Gastrocnemius medialis (tissue), 4 donors: ENCODE results near the gene PYGB.

Experiments used
- CTCF ChIP-seq, 5 experiments: fragments of 450-650 bp in 3 of 5; fragments of 200-600 bp in 2 of 5; sonication (generic) in 2 of 5; IDR thresholded peaks in 4 of 5; conservative IDR thresholded peaks in 1 of 5; 1 replicate in 4 of 5; 2 replicates in 1 of 5; pipeline ENCODE4 v1.5.1; 2016 to 2019; ENCODE audit warnings: antibody characterized with exemption in 5 of 5, mild to moderate bottlenecking in 3 of 5, moderate library complexity in 3 of 5
- POLR2A ChIP-seq, 2 donors: fragments of 450-650 bp; IDR thresholded peaks; one replicate each; pipeline ENCODE4 v1.6.1; 2017; ENCODE audit warnings: antibody characterized with exemption in 2 of 2, mild to moderate bottlenecking in 2 of 2, moderate library complexity in 2 of 2

GRCh38 chr20:25338112-25339023 lies 90.5 kb downstream of the PYGB start:
- no peak for TF ChIP-seq CTCF (IDR thresholded peaks at IDR 0.05 in 4 of 5, conservative IDR thresholded peaks at IDR 0.05 in 1 of 5)
- TF ChIP-seq POLR2A (IDR thresholded peaks at IDR 0.05): no peak
